ENCODE results near the gene ALDH3B1.

Gene ALDH3B1

DNA sequence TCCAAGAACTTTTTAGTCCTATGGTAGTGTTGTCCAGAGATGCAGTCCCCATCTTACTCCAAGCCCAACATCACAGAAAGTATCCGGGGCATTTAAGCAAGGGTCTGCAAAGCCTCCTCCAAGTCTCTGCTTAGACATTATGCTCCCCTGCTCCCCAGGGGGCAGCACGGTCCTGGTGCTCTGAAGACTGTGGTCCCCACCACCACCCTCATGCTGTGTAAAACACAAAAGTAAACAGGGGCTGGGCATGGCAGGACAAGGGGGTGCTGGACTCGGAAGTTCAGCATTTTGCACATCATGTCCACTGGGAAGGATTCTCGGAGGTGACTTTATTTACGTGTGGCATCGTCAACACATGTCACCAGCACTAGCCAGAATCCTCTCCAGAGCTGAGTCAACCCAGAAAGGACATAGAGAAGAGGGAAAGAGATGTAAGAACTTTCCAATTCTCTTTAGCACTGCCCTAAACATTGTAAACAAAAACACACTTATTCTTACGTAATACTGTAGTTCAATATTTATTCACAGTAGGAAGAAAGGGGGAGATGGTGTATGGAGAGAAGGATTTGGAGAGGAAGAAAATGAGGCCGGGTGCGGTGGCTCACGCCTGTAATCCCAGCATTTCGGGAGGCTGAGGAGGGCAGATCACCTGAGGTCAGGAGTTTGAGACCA is 66.4 kb downstream of the ALDH3B1 start:
- DNase-seq = no peak

DNA sequence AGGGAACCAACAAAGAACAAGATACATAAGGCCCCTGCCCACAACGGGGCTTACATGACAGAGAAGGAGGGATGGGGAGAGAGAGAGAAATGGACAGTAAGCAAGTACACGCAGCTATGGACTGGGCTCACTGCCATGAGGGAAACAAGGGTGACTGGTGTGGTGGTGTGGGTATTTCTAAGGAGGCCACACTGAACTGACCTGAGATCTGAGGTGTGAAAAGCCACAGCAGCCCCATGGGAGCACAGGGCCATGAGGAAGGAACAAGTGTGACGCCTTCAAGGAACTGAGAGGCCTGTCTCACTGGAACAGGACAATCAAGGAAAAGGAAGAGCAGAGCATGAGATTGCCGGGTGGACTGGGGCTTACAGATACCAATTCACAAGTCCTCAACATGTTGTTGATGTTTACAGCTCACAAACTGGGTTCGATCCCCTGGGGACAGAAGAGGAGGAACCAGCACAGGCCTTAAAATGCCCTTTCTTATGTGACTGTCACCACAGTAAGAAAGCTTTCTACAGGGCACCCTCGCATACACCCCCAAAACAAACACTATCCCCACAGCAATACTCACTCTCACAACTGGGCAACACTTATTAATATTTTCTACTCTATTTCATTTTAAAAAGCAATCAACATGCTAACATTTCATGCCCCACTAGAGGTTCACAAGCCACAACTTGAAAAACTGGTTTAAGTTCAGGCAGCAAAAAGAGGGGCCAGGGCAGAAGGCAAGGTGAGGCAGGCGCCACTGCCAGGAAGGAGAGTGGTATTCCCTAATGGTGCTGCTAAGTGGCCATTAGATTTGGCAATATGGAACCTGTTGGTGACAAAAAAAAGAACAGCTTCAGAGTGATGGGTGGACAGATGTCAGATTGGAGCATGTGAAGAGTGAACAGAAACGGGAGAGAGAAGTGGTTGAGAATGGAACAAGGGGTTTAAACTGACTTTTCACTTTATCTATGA is 67.8 kb downstream of the ALDH3B1 start:
- no peak for DNase-seq
